Measurements from ENCODE around the gene MSRB2. TPM values are rescaled to one million over a fixed set of nuclear protein-coding genes. Genes with fewer than 3 reads are reported as not detected.

Gene MSRB2
- total RNA-seq, 4 donors from 2014 or later: 12.5 to 19.3 (median 16.0) TPM

GRCh38 chr10:23158370-23158769, 63.0 kb downstream of the MSRB2 start:
- peak in 1 of 2 donors; percentile 47 for DNase-seq (ENCODE audit: low spot score in 2 of 2)
- 5 to 9% methylated on average over 5 of the region's 5 CpGs for WGBS, 2 donors
- Histone ChIP-seq H3K27ac (no peak overlapping the region), H3K36me3 (no peaks in the 10 kb centered on the region), H3K4me1 (peaks cover 0 to 6% (median 0%) of the 10 kb centered on the region in 4 donors), H3K9me3 (no peaks in the 10 kb centered on the region), H3K4me3 (no peak overlapping the region), H3K27me3 (peaks cover 0 to 10% of the 10 kb centered on the region in 2 donors)
- peak; percentile 64 to 70 (median 65) for TF ChIP-seq CTCF (IDR thresholded peaks at IDR 0.05)
- no peak for TF ChIP-seq POLR2A (IDR thresholded peaks at IDR 0.05)
- TF ChIP-seq EP300 (IDR thresholded peaks at IDR 0.05): no peak

GRCh38 chr10:23171232-23171876, 76.0 kb downstream of the MSRB2 start:
- Histone ChIP-seq H3K4me1 (peaks cover 0 to 26% (median 2%) of the 10 kb centered on the region in 4 donors), H3K9me3 (no peaks in the 10 kb centered on the region), H3K27ac (no peak overlapping the region), H3K36me3 (no peaks in the 10 kb centered on the region), H3K27me3 (peaks cover 0 to 40% of the 10 kb centered on the region in 2 donors), H3K4me3 (no peak overlapping the region)
- TF ChIP-seq CTCF (IDR thresholded peaks at IDR 0.05) (no peak), POLR2A (IDR thresholded peaks at IDR 0.05) (no peak), EP300 (IDR thresholded peaks at IDR 0.05) (no peak)
- no peak for DNase-seq (ENCODE audit: low spot score in 2 of 2)
- WGBS, 2 donors: 13 to 14% methylated on average over 26 of the region's 26 CpGs

Small RNA genes lying within 50 kb of the gene (small RNA-seq; reads per million reads assigned to genes)
- not detected for gene RF00561

Other genes starting within 250 kb of the MSRB2 start
- 1 to 10 TPM in 1 of 4 donors, under 1 TPM in 1, not detected in 2; 0.44 to 3.9 TPM for gene ARMC3, start 167.5 kb upstream of the MSRB2 start, total RNA-seq
- gene PTF1A, start 96.7 kb downstream of the MSRB2 start, total RNA-seq: under 1 TPM in 1 of 4 donors, not detected in 3; 0.90 TPM
- gene C10orf67, start 249.2 kb downstream of the MSRB2 start, total RNA-seq: 1 to 10 TPM in 1 of 4 donors, under 1 TPM in 3; 0.30 to 1.6 (median 0.64) TPM